ENCODE results near the gene TMEM229A.
"Not testable (repeated sequence)": the region's sequence is repeated elsewhere in the genome, so short reads cannot be mapped to it uniquely, and the experiment has no call there.

TMEM229A gene

DNA sequence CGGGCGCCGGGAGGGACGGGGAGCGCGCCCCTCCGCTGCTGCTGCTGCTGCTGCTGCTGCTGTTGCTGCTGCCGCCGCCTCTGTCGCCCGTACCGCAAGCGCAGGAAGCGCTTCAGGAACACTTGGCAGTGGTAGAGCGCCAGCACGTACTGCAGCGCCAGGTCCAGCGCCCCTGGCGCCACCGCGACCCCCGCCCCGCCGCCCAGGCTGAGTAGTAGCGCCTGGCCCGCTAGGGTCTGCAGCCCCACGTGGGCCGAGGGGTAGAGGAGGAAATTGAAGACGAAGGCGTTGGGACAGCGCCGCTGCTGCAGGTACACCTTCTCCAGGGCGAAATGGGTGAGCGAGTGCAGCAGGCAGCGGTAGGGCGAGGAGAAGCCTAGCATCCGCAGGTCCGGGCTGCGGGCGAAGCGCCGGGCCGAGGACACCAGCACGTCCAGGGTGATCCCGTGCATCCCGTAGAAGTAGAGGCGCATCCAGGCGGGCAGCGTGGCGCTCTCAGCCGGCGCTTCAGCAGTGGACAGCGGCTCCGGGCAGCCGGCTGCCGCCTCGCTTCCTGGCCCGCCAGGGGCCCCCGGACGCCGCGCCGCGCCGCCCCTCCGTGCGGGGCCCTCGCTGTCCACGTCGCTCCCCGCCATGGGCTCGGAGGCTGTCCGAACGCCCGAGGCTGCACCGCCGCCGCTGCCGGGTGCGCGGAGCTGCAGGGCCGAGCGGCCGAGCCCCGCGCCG is at the start of gene TMEM229A:
TMEM229A (minus strand) TSS at position 699 of the 726 bp plus-strand sequence; CDS start at position 635, 64 bp downstream.
- DNase-seq = peak; percentile 67

DNA sequence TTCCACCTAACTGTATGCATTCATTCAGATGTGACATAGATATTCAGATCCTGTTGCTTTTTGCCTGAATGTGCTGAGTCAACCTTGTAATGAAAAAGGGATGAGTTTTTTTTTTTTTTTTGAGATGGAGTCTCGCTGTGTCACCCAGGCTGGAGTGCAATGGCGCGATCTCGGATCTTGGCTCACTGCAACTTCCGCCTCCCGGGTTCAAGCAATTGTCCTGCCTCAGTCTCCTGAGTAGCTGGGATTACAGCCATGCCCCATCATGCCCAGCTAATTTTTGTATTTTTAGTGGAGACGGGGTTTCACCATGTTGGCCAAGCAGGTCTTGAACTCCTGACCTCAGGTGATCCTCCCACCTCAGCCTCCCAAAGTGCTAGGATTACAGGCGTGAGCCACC is 49.4 kb upstream of the TMEM229A start:
- not testable (repeated sequence) for DNase-seq

DNA sequence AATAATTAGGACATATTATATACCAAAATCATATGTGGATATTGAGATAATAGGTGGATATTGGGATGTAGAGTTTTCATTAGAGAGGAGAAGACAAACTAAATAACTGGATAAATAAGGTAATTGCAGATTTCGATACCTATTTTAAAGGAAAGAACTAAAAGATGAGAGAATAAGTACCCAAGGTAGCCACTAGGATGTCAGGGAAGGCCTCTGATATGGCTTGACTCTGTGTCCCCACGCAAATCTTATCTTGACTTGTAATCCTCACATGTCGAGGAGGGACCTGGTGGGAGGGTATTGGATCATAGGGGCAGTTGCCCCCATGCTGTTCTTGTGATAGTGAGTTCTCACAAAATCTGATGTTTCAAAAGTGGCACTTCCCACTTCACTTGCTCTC is 44.7 kb upstream of the TMEM229A start:
- no peak for DNase-seq

DNA sequence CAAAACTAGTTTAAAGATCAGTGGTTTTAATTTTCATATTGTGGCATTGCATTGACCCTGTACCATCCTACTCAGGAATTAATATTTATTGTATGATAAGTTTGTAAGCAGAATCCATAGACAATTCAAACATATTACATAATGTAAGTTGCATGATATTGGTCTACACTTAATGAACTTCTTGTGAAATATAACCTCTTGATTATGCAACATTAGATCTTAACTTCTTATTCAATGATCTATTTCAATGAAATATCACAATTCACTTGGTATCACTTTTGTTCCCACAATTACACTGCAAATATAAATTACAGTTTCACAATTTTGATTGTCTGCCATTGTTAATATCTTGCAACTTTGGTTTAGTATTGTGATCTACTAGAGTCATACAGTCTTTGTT is 44.0 kb upstream of the TMEM229A start:
- DNase-seq = no peak

DNA sequence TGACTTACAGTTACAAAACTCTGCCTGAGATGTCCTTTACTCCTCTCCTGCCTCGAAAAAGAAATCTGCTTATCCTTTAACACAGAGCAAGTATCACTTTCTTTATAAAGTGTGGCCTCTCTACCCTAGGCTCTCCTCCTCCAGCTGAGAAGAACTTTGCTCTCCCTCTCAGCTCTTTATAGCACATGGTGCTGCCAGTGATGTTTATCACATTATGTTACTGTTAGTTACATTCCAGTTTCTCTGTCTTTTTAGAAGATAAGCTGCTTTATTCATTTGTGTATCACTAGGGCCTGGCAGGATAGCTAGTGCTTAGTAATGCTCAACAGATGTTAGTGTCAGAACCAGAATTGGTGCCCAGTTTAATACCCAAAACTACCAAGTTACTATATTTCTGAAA is 41.1 kb upstream of the TMEM229A start:
- DNase-seq = no peak

DNA sequence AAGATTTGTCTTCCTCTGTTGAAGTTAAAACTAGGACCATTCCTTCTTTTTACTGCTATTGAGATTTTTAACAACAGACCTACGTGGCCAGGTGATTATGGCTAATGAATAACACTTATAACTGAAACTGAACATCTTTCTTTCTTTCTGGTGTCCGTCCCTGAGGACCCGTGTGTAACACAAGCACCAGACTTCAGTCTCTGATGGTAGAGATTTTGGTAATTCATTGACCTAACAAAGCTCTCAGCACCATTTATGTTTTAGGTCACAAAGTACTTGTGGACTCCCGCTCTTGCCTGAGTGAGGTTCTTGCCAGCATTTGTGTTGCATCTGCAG is 40.4 kb upstream of the TMEM229A start:
- DNase-seq = no peak

DNA sequence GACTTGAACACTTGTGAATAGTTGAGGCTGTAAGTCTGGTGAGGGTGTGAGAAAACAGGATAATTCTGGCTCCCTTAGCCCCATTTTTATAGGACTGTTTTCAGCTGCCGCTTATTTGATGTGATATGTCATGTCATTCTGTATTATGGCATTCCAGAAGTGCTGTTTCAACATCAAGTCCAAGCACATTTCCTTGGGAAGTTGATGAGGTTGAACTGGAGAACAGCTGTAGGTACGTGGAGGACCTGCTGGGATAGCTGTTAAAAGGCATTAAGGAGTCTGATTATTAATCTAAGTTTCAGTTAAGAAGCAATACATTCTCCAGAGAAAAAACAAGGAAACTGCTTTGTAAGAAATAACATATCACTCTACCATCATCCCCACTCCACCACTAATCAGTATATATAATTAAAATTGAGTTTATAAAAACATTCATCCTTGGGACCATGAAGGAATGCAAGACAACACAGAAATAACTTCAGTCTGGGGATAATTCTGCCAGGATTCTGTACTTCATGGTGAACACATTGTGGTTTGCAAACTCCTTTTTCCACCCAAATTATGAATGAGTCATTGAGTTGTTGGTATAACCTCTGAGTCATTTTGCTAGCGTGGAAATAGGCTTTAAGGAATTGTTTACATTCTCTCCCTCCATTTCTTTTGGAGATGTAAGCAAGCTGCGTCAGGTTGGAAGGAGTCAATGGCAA is 39.9 kb upstream of the TMEM229A start:
- DNase-seq = no peak

DNA sequence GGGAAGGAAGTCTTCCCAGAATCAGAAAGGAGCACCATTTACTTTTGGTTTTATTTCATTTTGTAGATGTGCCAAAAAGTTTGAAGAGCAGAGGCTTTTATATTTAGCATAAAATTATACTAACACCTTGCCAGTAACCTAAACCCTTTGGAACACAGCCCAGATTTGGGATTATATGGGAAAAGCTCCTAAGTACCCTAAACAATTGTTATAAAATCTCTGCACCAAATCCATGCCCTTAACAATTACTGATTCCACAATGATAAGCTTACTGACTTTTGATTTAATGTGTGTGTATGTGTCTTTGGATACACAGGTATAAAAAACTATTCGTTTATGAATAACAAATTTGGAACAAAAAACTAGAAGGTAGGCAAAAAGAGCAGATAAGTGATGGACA is 39.0 kb upstream of the TMEM229A start:
- DNase-seq = no peak

DNA sequence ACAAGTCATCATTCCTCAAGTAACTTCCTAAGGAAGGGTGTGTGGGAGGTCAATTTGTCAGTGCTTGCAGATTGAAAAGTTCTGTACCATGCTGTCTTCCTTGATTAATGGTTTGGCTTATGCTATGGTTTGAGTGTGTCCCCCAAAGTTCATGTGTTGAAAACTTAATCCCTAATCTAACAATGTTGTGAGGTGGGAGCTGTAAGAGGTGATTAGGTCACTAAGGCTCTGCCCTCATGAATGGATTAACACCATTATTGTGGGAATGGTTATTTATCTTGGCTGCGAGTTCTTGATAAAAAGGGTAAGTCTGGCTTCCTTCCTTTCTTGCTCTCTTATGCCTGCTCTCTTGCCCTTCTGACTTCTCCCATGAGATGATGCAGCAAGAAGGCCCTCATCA is 29.3 kb upstream of the TMEM229A start:
- no peak for DNase-seq

DNA sequence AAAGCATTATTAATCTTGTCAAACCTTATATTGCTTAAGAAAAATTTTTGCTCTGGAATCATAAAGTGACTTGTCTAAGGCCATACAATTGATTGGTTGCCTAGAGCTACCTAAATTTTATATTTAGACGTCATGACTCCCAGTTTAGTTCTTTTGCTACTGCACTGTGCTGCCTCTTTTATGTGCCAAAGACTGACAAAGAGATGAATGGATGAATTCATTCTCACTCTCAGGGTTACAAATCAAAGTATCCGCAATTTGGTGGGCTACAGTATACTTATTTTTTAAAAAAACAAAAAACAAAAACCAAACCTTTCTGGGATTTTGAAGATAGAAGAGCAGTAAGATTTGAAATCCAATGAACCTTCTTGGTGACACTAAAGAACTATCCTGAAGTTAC is 27.7 kb upstream of the TMEM229A start:
- no peak for DNase-seq

DNA sequence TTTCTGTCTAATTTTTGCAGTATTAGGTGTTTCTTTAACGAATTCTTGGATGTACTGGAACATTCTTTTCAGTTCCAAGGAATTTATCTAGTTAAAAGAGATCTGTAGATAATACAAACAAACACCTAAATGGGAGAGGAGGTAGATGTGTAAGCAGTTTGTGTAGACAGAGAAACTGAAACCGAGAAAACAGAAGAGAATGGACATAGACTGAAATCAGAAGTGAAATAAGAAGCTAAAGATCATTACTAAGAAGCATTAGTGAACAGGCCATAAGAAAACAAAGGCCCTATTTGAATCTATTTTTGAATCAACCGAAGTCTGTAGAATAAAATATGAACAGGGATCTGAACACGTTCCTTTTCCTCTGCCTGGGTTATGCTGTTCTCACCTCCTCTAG is 26.5 kb upstream of the TMEM229A start:
- no peak for DNase-seq

DNA sequence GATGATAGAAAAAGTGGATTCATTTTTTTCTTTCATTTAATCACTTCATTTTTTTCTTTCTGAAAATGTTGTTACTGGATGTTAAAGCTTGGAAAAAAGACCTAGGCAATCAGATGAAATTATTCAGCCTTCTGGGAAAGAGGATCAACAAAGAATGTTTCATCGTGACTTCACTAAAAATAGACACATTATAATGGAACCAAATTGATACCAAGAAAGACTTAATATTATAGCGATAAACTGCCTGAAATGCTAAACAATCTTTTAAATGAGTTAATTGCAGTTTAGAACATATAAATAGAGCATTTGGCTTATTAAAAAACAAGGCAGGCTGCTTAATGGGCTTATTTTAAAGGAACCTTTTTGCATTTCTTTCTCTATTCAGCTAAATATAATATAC is 25.6 kb upstream of the TMEM229A start:
- no peak for DNase-seq

DNA sequence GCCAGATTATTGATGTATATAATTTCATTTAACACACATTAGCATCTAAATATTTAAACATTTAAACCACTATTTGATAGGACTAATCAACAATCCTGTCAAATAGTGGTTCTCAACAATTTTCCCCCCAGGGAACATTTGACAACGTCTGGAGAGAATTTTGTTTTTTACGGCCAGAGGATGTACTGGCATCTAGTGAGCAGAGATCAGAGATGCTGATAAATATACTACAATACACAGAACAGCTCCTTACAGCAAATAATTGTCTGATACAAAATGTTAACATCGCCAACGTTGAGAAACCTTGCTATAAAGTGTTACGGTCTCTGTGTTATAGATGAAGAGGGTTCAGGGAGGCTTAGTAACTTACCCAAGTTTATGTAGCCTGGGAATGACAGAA is 25.0 kb upstream of the TMEM229A start:
- no peak for DNase-seq

DNA sequence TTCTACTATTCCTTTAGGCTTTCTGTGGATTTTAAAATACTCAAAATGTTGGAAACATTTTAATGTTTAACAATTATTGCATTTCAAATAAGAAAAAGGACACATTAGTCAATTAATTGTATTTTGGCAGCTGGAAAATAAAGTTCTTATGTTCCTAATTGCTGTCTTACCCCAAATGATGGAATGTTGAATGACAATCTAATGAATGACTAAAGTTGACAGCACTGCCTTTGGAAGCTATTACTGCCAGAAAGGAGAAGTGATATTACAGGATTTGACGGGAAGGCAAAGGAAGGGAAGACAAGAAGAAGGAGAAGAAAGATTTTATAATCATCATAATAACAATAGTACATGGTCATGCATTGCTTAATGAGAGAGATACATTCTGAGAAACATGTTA is 23.4 kb upstream of the TMEM229A start:
- DNase-seq = no peak

DNA sequence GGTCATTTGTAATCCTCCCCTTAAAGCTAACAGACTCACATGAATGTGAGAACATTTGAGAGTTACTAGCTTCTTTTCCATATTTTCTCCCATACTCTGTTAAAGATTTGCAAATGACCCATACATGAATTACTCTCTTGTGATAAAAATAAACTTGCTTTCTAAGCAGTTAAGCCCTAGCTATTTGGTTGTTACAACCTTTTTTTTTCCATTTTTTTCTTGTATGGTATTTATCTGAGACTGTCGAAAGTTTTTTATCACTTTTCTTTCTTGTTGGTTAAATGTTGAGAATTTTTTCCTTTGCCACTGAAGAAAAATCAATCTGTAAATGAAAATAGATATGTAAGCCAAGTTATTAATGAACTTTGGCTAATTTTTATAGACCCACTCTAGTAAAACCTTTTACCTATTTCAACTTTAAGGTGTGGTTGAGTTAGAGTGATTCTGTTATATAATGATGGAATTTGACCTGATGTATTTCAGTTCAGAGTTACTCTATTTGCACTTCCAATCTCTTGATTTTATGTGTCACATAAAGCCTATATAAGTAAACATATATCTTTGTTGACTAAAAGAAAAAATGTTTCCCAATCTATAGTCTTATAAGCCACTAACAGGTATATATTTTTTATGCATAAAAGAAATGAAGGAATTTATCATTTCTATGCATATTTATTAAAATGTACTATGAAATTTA is 19.0 kb upstream of the TMEM229A start:
- DNase-seq = no peak

DNA sequence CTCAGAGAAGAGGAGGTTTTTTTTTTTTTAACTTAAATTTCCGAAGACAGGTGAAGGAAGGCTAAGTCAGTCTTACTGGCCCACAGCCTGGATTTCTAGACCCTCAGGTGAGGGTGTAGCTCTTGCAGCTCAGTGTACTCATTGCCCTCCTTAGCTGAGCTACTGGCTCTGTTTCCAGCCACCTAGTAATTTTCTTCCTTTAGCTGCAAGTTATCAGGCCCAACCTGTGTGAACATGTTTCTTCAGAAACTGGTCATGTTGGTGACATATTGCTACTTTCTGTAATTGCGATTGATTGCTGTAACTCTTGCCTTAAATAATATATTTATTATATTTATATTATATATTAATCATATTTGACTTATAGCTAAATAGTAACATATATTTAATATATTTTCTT is 10.0 kb upstream of the TMEM229A start:
- no peak for DNase-seq

DNA sequence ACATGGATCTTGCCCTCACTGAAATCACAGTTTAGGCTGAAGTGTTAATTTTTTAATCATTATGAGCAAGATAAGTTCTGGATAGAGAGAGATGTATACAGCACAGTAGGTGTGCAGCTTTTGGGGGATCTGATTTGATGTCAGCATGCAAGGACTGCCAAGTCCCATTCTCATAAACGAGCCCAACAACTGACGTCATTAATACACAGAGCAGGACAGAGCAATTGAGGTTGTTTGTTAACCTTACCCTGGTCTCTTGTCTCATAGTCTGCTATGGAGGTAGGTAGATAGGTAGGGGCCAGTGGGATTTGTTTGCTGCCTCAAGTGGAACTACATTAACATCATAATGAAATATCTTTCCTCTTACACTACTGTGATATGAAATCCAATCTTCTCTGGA is 8.6 kb upstream of the TMEM229A start:
- DNase-seq = no peak

DNA sequence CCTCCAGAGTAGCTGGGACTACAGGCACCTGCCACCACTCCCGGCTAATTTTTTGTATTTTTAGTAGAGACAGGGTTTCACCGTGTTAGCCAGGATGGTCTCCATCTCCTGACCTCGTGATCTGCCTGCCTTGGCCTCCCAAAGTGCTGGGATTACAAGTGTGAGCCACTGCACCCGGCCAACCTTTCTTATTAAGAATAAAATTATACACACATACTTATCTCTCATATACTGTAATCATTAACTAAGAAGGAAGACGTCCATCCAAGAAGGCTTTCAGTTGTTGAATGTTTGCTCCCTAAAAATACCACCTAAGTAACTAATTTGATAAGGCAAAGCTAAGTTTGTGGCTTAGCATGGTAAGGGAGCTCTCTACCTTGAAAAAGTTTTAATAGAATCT is 5.0 kb upstream of the TMEM229A start:
- not testable (repeated sequence) for DNase-seq

DNA sequence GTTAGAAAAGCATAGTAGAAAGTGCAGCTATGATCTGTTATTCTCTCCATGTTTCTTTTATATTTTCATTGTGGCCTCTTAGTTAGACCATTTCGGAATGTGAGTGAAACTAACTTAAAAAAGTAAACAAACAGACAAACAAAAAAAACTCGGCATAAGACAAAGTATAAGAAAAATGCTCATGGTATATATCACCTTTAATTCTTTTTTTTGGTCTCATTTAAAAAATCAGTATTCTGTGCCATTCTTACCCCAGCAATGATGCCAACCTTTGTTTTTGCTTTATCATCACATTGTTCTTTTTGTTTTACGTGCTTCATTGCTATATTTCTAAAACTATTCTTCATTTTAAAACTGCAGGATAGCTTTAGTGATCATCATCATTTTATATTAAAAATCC is 2.8 kb upstream of the TMEM229A start:
- no peak for DNase-seq

DNA sequence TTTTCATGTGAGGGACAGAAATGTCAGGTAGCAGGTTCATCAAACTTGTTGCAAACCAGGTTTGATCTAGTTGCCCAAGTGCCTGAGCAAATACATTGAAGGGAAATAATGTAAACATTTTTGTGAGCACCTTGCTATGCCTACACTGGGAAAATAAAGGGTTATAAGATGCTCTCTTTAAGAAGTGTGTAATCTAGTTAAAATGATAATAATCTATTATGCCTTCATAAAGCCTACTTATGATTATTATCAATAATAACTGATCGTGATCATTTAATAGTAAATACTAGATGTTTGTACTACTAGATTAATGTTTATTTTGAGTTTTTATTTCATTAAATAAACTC is 1.9 kb upstream of the TMEM229A start:
- DNase-seq = no peak

DNA sequence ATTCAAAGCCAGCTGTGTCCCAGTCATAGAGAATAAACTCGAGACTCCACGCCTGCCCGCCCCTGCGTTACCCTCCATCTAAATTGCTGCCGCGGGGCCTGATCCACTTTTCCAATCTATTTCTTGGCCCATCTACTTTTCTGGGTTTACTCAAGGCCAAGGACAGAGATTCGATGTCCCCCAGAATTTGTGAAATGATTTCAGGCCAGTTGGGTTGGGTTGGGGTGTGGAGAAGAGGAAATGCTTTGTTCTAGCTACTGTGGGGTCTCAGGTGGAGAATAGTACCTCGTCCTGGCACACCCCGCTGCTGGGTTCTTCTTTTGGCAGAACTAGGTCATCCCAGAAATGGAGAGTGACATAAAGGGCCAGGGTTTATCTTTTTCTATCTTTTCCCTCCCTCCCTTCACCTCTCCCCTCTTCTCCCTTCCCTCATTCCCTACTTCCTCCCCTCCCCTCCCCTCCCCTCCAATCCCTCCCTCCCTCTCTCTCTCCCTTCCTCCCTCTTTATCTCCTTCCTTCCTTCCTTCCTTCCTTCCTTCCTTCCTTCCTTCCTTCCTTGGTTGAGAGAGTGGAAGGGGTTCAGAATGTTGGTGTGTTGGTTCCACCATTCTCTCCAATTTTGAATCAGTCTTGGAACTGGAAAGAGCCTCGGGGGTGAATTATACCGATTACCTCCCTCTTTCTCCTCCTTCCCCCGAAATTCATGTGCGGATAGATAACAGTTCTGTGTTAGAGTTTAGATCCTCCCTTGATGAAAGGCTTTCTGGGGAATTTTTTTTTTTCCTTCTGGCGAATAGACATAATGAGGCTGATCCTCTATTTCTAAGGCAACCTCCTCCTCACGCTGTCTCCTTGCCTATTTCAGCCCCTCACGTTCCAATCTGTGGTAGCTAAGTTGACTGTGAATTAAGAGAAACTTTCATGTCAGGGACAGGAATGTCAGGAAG is 1.2 kb upstream of the TMEM229A start:
- DNase-seq = no peak

DNA sequence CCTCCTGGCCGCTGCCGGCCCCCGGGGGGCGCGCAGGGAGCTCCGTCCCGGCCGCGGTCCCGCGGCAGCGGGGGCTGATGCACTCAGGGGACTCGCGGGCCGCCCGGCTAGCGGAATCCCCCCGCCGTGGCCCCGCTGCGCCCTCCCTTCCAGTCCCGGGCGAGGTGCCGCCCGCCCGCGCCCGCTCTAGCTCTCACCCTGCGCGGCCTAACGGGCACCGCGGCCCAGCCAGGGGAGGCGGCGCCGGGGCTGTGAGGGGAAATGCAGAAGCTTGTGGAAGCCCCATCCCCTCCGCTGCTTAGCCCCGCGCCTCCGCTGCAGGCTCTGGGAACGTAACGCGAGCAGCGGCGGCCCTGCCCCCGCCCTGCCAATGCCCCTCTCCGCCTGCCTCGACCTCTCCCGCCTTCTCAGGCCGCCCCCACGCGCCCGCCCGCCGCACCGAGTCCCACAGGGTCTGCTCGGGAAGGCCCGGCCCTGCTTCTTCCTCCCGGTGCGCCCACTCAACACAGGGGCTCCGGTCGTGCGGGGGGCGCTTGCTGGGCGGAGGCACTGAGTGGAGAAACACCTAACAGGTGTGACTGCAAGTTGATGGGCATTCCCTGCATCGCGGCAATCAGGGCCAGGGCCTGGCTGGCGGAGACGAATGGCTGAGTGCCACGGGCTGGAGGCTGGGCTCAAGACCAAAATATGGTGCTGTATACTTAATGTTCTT is 384 bp upstream of the TMEM229A start:
- DNase-seq = peak; percentile 55

DNA sequence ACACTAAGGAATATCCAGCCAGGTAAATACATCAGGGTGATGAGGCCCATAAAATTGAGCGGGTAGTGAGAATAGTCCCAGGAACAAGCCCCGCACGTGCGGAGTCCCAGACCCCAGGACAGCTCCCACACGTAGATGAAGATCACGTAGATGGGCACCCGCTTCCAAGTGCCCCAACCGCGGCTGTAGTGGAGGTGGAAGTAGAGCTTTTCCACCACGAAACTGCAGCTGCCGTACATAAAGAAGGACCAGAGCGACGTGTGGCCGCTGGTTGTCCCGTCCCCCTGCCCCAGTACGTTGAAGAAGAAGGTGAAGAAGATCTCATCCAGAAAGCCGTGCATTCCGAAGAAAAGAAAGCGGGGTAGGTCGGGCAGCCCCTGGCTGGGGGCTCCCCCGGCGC is 948 bp downstream of the TMEM229A start:
- peak; percentile 16 for DNase-seq

All from right hindlimb (tissue), 1 donor.